Glutamatergic neuron (in vitro differentiated cells): ENCODE results near the gene GALNT7. TPM values are rescaled to one million over a fixed set of nuclear protein-coding genes. Genes with fewer than 3 reads are reported as not detected.
A peak's percentile ranks its signal among the peaks of the same experiment; 100 is the strongest.

Source experiments
- DNase-seq: peaks from one replicate; pipeline ENCODE4 v3.0.0; 2022
- H3K27ac Mint-ChIP-seq: one replicate; pipeline ENCODE4 v1.8.0; 2020; ENCODE audit warnings: mild to moderate bottlenecking, mixed read lengths, inconsistent platforms; ENCODE audit not compliant: unreplicated experiment
- H3K27me3 Mint-ChIP-seq: one replicate; pipeline ENCODE4 v1.8.0; 2020; ENCODE audit warnings: mild to moderate bottlenecking, moderate library complexity, mixed read lengths, inconsistent platforms; ENCODE audit not compliant: unreplicated experiment
- H3K36me3 Mint-ChIP-seq: one replicate; pipeline ENCODE4 v1.8.0; 2020; ENCODE audit warnings: mild to moderate bottlenecking, mixed read lengths, inconsistent platforms; ENCODE audit not compliant: unreplicated experiment
- H3K4me1 Mint-ChIP-seq: one replicate; pipeline ENCODE4 v1.8.0; 2020; ENCODE audit warnings: mild to moderate bottlenecking, low read depth, mixed read lengths, inconsistent platforms; ENCODE audit not compliant: unreplicated experiment
- H3K4me3 Mint-ChIP-seq: one replicate; pipeline ENCODE4 v1.8.0; 2020; ENCODE audit warnings: mild to moderate bottlenecking, mixed read lengths, inconsistent platforms; ENCODE audit not compliant: unreplicated experiment
- H3K9me3 Mint-ChIP-seq: one replicate; pipeline ENCODE4 v1.8.0; 2020; ENCODE audit warnings: mild to moderate bottlenecking, moderate library complexity, mixed read lengths, inconsistent platforms; ENCODE audit not compliant: unreplicated experiment
- microRNA-seq: library from miRNA; unstranded; fragments of <30 nt; microRNA quantifications from one replicate; pipeline ENCODE4, GENCODE V29; 2020; ENCODE audit not compliant: unreplicated experiment
- total RNA-seq: library from RNA; stranded (reverse); fragmentation: NEBNext Ultra II Directional; extraction: Animal tissue kit (Norgen Biotek cat#: 25700); gene quantifications from one replicate; pipeline ENCODE4 v1.2.1, GENCODE V29; 2021; ENCODE audit not compliant: unreplicated experiment
- TF ChIP-seq, protein P1 (sequence below): fragments of 200-600 bp; sonication (generic); IDR thresholded peaks from one replicate; pipeline ENCODE4 v1.5.0; 2021; ENCODE audit not compliant: partially characterized antibody, unreplicated experiment

Gene GALNT7
- total RNA-seq, 1 donor from 2014 or later: 17.9 TPM

DNA sequence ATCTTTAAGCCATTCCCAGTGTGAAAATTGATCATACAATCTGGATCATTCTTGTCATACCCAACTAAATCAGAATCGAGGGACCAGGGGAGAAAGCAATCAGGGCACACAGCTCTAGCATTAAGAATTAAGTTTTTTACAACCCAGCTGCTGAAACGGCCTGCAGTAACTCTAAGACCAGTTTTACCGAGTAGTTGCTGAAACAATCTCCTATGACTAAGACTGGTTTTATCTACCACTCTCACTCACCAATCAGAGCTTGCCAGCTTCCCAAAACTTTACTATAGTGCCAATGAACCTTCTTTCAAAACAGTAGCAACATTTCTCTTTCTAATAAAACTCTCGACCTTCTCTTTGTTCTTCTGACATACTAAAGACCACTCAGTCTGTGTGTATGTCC is 199.3 kb downstream of the GALNT7 start:
- peaks cover 8% of the 10 kb centered on the region for H3K27me3 Mint-ChIP-seq
- H3K4me3 Mint-ChIP-seq: no peak overlapping the region
- DNase-seq: no peak
- H3K9me3 Mint-ChIP-seq: peaks cover 21% of the 10 kb centered on the region
- H3K4me1 Mint-ChIP-seq: no peaks in the 10 kb centered on the region
- H3K36me3 Mint-ChIP-seq: no peaks in the 10 kb centered on the region
- no peak overlapping the region for H3K27ac Mint-ChIP-seq
- TF ChIP-seq, protein P1, sequence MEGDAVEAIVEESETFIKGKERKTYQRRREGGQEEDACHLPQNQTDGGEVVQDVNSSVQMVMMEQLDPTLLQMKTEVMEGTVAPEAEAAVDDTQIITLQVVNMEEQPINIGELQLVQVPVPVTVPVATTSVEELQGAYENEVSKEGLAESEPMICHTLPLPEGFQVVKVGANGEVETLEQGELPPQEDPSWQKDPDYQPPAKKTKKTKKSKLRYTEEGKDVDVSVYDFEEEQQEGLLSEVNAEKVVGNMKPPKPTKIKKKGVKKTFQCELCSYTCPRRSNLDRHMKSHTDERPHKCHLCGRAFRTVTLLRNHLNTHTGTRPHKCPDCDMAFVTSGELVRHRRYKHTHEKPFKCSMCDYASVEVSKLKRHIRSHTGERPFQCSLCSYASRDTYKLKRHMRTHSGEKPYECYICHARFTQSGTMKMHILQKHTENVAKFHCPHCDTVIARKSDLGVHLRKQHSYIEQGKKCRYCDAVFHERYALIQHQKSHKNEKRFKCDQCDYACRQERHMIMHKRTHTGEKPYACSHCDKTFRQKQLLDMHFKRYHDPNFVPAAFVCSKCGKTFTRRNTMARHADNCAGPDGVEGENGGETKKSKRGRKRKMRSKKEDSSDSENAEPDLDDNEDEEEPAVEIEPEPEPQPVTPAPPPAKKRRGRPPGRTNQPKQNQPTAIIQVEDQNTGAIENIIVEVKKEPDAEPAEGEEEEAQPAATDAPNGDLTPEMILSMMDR: no peak

DNA sequence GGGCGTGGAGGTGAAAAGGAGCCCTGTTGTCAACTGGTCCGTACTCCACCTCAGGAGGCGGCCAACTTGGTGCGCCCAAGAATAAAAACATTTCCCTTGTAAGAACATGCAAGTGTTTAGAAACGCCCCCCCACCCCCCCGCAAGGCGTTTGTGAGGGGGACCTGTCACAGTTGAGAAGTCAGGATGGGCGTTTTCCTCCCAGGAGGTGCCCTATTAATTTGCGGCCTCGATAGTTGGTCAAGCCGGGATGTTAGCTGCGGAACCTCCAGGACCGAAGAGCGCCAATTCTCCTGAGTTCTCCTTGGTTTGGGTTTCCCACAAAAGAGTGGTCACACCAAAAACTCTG is 201.5 kb downstream of the GALNT7 start:
- Mint-ChIP-seq H3K4me3 (peak overlapping the region; percentile 98), H3K9me3 (peaks cover 21% of the 10 kb centered on the region), H3K36me3 (no peaks in the 10 kb centered on the region), H3K27ac (peak overlapping the region; percentile 49), H3K4me1 (peaks cover 4% of the 10 kb centered on the region), H3K27me3 (peaks cover 8% of the 10 kb centered on the region)
- TF ChIP-seq, protein P1: no peak
- peak; percentile 32 for DNase-seq

DNA sequence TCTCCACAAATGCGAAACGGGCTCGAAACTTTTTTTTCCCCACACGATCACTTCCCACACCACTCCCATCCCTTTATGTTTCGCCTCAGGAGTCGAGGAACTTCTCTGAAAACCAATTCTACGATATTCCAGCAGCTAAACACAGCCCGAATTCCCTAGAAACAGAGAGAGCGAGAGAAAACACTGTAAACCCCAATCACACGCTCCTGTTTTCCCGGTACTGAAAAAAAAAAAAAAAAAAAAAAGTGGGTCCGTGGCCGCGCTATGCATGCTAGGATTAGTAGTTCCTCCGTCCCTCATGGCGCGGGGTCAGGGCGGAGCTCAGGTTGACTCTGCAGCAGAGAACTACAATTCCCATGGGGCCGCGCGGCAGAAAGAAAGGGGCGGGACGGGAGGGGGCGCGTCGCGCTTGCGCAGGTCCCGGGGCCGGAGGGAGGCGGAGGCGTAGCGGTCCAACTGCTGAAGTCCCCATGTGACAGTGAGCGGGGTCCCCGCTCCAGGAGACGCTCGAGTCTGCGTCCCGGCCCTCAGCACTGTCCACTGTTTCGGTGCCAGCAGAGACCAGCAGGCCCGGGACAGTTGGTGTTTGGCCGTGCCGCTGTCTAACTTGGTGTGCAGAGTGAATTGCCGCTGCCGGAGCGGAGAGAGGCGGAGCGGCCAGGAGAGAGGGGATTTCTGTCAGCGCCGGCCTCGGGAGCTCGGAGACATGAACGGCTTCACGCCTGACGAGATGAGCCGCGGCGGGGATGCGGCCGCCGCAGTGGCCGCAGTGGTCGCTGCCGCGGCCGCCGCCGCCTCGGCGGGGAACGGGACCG is 202.1 kb downstream of the GALNT7 start, which contains the start of gene SAP30:
Gene SAP30, plus strand, starts transcription at position 478 of the 815 bp plus-strand sequence. Its CDS starts 229 bp downstream, at position 707.
- H3K4me1 Mint-ChIP-seq: peaks cover 4% of the 10 kb centered on the region
- no peaks in the 10 kb centered on the region for H3K36me3 Mint-ChIP-seq
- peaks cover 8% of the 10 kb centered on the region for H3K27me3 Mint-ChIP-seq
- TF ChIP-seq, protein P1: no peak
- H3K27ac Mint-ChIP-seq: peak within 1 kb of the TSS; percentile 99
- peak within 1 kb of the TSS; percentile 98 for H3K4me3 Mint-ChIP-seq
- peaks cover 21% of the 10 kb centered on the region for H3K9me3 Mint-ChIP-seq
- DNase-seq: peak; percentile 98

DNA sequence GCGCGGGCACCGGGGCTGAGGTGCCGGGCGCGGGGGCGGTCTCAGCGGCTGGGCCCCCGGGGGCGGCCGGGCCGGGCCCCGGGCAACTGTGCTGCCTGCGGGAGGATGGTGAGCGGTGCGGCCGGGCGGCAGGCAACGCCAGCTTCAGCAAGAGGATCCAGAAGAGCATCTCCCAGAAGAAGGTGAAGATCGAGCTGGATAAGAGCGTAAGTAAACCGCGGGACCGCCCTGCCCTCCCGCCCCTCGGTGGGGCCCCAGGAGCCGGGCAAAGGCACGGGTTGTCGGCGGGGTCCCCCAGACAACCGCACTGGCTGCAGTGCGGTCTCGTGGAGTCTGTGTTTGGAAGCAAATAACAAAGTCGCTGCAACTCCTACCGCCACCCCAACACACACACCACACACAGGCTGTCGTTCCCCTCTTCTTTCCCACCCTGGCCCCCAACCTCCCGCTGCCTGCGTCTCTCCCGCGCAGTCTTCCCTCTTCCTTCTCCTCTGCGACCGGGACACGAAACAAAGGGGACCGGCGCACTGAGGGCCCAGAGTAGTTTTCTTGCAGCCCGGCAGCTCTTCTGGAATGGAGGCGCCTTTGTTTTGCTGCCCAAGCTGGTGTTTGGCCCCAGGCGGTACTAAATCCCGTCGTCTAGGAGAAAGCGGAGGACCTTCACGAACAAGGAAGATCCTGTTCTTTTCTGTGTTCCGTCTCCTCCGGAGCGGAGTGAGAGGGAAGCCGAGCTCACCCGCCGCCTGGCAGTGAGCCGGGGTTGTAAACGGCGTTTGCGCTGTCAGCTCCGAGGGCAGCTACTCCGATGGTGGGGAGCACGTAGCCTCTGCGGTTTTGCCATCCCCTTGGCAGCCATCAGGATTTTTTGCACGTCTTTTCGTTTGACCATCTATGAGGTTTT is 202.9 kb downstream of the GALNT7 start:
- H3K27ac Mint-ChIP-seq: peak overlapping the region; percentile 98
- peaks cover 8% of the 10 kb centered on the region for H3K27me3 Mint-ChIP-seq
- peaks cover 4% of the 10 kb centered on the region for H3K4me1 Mint-ChIP-seq
- peak overlapping the region; percentile 97 for H3K4me3 Mint-ChIP-seq
- DNase-seq: peak; percentile 71
- TF ChIP-seq, protein P1: no peak
- H3K36me3 Mint-ChIP-seq: no peaks in the 10 kb centered on the region
- H3K9me3 Mint-ChIP-seq: peaks cover 21% of the 10 kb centered on the region

Small RNAs within 50 kb of the gene (microRNA-seq; reads per million reads assigned to microRNA genes)
- gene MIR548T: 3.2 reads per million, percentile 23 among the genes with 10 or more reads in this experiment

Other genes with a start within 250 kb of the GALNT7 start
- gene HMGB2, start 165.5 kb downstream of the GALNT7 start, total RNA-seq: 66.9 TPM
- gene SAP30, start 202.1 kb downstream of the GALNT7 start, total RNA-seq: 24.1 TPM
- gene SCRG1, start 230.3 kb downstream of the GALNT7 start, total RNA-seq: not detected